ENCODE measurements around the gene HSDL2.
A peak's percentile ranks its signal among the peaks of the same experiment; 100 is the strongest.
"Not testable (repeated sequence)": the region's sequence is repeated elsewhere in the genome, so short reads cannot be mapped to it uniquely, and the experiment has no call there.

HSDL2 gene

GRCh38 chr9:112366591-112366990 is 13.3 kb upstream of the HSDL2 start:
- DNase-seq (ENCODE audit: low spot score) = no peak

GRCh38 chr9:112367465-112367864 is 12.4 kb upstream of the HSDL2 start:
- DNase-seq (ENCODE audit: low spot score) = no peak

GRCh38 chr9:112369817-112370216 is 10.1 kb upstream of the HSDL2 start:
- DNase-seq (ENCODE audit: low spot score) = no peak

GRCh38 chr9:112371060-112371459 is 8.8 kb upstream of the HSDL2 start:
- no peak for DNase-seq (ENCODE audit: low spot score)

- DNase-seq (ENCODE audit: low spot score) = not testable (repeated sequence)
These were observed 6.2 kb upstream of the HSDL2 start for GRCh38 chr9:112373666-112374065.

GRCh38 chr9:112374232-112374631 is 5.7 kb upstream of the HSDL2 start:
- DNase-seq (ENCODE audit: low spot score) = not testable (repeated sequence)

GRCh38 chr9:112375361-112375760 is 4.5 kb upstream of the HSDL2 start:
- DNase-seq (ENCODE audit: low spot score) = no peak

- peak; percentile 39 for DNase-seq (ENCODE audit: low spot score)
These were observed 2.8 kb upstream of the HSDL2 start for GRCh38 chr9:112377087-112377486.

GRCh38 chr9:112377684-112378327 is 2.1 kb upstream of the HSDL2 start:
- no peak for DNase-seq (ENCODE audit: low spot score)

GRCh38 chr9:112378328-112379176 is 1.4 kb upstream of the HSDL2 start:
- peak; percentile 35 for DNase-seq (ENCODE audit: low spot score)

GRCh38 chr9:112379177-112380101 is 469 bp upstream of the HSDL2 start:
- DNase-seq (ENCODE audit: low spot score) = peak; percentile 99

GRCh38 chr9:112380825-112381221 is 915 bp downstream of the HSDL2 start:
- DNase-seq (ENCODE audit: low spot score) = no peak

- no peak for DNase-seq (ENCODE audit: low spot score)
These were observed 2.2 kb downstream of the HSDL2 start for GRCh38 chr9:112382066-112382465.

- no peak for DNase-seq (ENCODE audit: low spot score)
These were observed 2.8 kb downstream of the HSDL2 start for GRCh38 chr9:112382501-112383364.

GRCh38 chr9:112384219-112384618 is 4.3 kb downstream of the HSDL2 start:
- DNase-seq (ENCODE audit: low spot score) = no peak

GRCh38 chr9:112384690-112385089 is 4.8 kb downstream of the HSDL2 start:
- no peak for DNase-seq (ENCODE audit: low spot score)

GRCh38 chr9:112387115-112387514 is 7.2 kb downstream of the HSDL2 start:
- DNase-seq (ENCODE audit: low spot score) = no peak

GRCh38 chr9:112389897-112390296 is 10.0 kb downstream of the HSDL2 start:
- DNase-seq (ENCODE audit: low spot score) = not testable (repeated sequence)

GRCh38 chr9:112391936-112392560 is 12.1 kb downstream of the HSDL2 start:
- DNase-seq (ENCODE audit: low spot score) = not testable (repeated sequence)

GRCh38 chr9:112393146-112393545 is 13.2 kb downstream of the HSDL2 start:
- DNase-seq (ENCODE audit: low spot score) = not testable (repeated sequence)

GRCh38 chr9:112396416-112396815 is 16.5 kb downstream of the HSDL2 start:
- no peak for DNase-seq (ENCODE audit: low spot score)

All from activated CD4-positive, alpha-beta T cell treated with anti-CD3 and anti-CD28 coated beads, Interleukin-2, Interleukin-4, amounts not matched to agents 100 ng/mL and 50 ng/mL, durations not matched to agents 16 hours and 8 hours (primary cell).